ENCODE measurements around the gene DDX20.

Gene DDX20

DNA sequence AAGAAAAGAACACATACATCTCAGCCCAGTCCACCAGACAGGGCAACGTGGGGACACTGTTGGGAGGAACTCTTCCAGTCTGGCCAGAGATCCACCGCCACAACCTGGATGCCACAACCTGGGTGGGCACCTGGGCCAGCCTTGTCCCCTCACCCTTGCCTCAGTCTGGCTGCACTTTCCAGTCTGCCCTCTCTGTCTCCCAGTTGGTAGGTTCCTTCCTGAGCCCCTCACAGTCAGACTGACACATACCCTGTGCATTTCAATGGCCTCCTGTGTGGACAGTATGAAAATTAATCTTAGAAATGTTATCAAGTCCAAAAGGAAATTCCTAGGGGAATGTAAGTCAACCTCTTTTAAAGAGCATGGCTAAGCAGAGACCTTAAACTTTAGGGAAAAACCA lies 49.5 kb downstream of the DDX20 start:
- no peak for DNase-seq (ENCODE audit: low read depth)
- no peak overlapping the region for H3K4me3 ChIP-seq (ENCODE audit: low read depth, low read length)

GRCh38 chr1:111811891-111812290 lies 56.2 kb downstream of the DDX20 start:
- no peak for DNase-seq (ENCODE audit: low read depth)
- TF ChIP-seq CTCF (IDR thresholded peaks at IDR 0.05; ENCODE audit: insufficient read depth, low read depth, low read length, missing control alignments) = no peak
- no peak overlapping the region for H3K4me3 ChIP-seq (ENCODE audit: low read depth, low read length)

More for the DNA sequence above, 49.5 kb downstream of the DDX20 start:
- TF ChIP-seq CTCF (IDR thresholded peaks at IDR 0.05; ENCODE audit: insufficient read depth, low read depth, low read length, missing control alignments) = no peak

- no peak for TF ChIP-seq CTCF (IDR thresholded peaks at IDR 0.05; ENCODE audit: insufficient read depth, low read depth, low read length, missing control alignments)
- H3K4me3 ChIP-seq (ENCODE audit: low read depth, low read length) = no peak overlapping the region
- no peak for DNase-seq (ENCODE audit: low read depth)
Observed at GRCh38 chr1:111812306-111812705, 56.6 kb downstream of the DDX20 start.

GRCh38 chr1:111813440-111814304 lies 58.0 kb downstream of the DDX20 start:
- no peak for DNase-seq (ENCODE audit: low read depth)
- peak; percentile 8 for TF ChIP-seq CTCF (IDR thresholded peaks at IDR 0.05; ENCODE audit: insufficient read depth, low read depth, low read length, missing control alignments)
- no peak overlapping the region for H3K4me3 ChIP-seq (ENCODE audit: low read depth, low read length)

DNA sequence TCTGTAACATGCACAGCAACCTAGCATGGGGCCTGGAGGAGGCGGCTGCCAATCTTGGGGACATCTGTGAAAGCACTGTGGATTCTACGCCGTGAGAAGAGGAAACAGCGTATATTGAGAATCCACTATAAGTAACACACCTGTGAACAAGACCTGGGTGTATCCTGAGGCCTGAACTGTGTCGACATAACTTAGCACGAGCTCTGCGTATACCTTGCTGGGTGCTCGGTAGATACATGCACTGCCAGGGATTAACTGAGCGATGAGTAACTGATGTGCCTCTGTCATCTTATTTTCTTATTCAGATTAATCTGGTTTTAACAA lies 58.6 kb downstream of the DDX20 start:
- DNase-seq (ENCODE audit: low read depth) = no peak
- no peak overlapping the region for H3K4me3 ChIP-seq (ENCODE audit: low read depth, low read length)
- no peak for TF ChIP-seq CTCF (IDR thresholded peaks at IDR 0.05; ENCODE audit: insufficient read depth, low read depth, low read length, missing control alignments)

GRCh38 chr1:111814642-111815041 lies 58.9 kb downstream of the DDX20 start:
- H3K4me3 ChIP-seq (ENCODE audit: low read depth, low read length) = no peak overlapping the region
- no peak for TF ChIP-seq CTCF (IDR thresholded peaks at IDR 0.05; ENCODE audit: insufficient read depth, low read depth, low read length, missing control alignments)
- no peak for DNase-seq (ENCODE audit: low read depth)

All from GM12865 (cell line).